Measurements from ENCODE around the gene ADAMTS2.

- TF ChIP-seq CTCF (IDR thresholded peaks at IDR 0.05): no peak
- no peak for TF ChIP-seq POLR2A (IDR thresholded peaks at IDR 0.05)
These were observed 1.6 kb upstream of the ADAMTS2 start for GRCh38 chr5:179346875-179347274.
